SU-DHL-6 (cell line): Measurements from ENCODE around the gene GPHN.

Experiments
- CTCF ChIP-seq: fragments of 200-600 bp; sonication (generic); IDR thresholded peaks from one replicate; pipeline ENCODE4 v1.5.1; 2017; ENCODE audit warnings: antibody characterized with exemption, mild to moderate bottlenecking, low read length, moderate library complexity; ENCODE audit not compliant: insufficient read depth, poor library complexity, severe bottlenecking
- EZH2phosphoT487 ChIP-seq: fragments of 200-600 bp; sonication (generic), shearing (Covaris generic); conservative IDR thresholded peaks from 2 replicates; pipeline ENCODE4 v1.6.1; 2018; ENCODE audit warnings: mild to moderate bottlenecking, antibody characterized with exemption, low read length, moderate library complexity, mixed read lengths

DNA sequence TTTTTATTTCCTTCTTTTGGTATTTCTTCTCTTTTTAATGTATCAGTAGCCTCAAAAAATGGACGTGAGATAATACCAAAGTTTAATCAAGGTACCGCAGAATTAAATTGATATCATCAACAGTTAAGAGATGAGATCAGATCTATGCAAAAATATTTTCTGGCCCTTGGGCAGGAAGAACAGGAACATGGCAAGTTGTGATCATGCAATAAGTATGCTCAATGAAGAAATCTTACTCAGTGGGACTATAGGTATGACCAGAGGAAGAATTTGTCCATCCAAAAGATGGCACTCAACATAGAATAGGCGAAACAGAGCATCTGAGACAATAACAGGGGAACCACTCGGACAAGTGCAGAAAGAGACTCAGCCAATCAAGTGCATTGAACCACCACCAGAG lies 680.4 kb downstream of the GPHN start:
- TF ChIP-seq CTCF (no peak), EZH2phosphoT487 (no peak)
